Gastroesophageal sphincter (tissue), 3 donors: ENCODE data around the gene DAW1.
"Not testable (repeated sequence)": the region's sequence is repeated elsewhere in the genome, so short reads cannot be mapped to it uniquely, and the experiment has no call there.

ENCODE experiments used
- CTCF ChIP-seq, 4 experiments: fragments of 200-600 bp in 2 of 4; fragments of 450-650 bp in 2 of 4; sonication (generic) in 1 of 4; IDR thresholded peaks; one replicate each; pipeline ENCODE4 v1.5.1; 2017 to 2019; ENCODE audit warnings: antibody characterized with exemption in 4 of 4, mild to moderate bottlenecking in 2 of 4, moderate library complexity in 2 of 4
- EP300 ChIP-seq: sonication (generic); formaldehyde crosslinking; IDR thresholded peaks from one replicate; pipeline ENCODE4 v1.6.1; 2017; ENCODE audit warnings: antibody characterized with exemption, mild to moderate bottlenecking

- TF ChIP-seq CTCF (IDR thresholded peaks at IDR 0.05); EP300: not testable (repeated sequence)
These were observed 31.9 kb upstream of the DAW1 start for GRCh38 chr2:227839339-227840129.
